ENCODE results near the gene HIVEP3.

- no peak for TF ChIP-seq CTCF (CRISPR knock-in tag; IDR thresholded peaks at IDR 0.05)
- no peak for TF ChIP-seq MYPOP (CRISPR knock-in tag; IDR thresholded peaks at IDR 0.05)
- no peak for TF ChIP-seq NCOA1 (CRISPR knock-in tag; IDR thresholded peaks at IDR 0.05)
- TF ChIP-seq ETS1 (CRISPR knock-in tag; IDR thresholded peaks at IDR 0.05), result no peak
- no peak for TF ChIP-seq PTBP1 (IDR thresholded peaks at IDR 0.05; ENCODE audit: low read depth, low read length, poor library complexity, severe bottlenecking)
- TF ChIP-seq ZFAT (CRISPR knock-in tag; conservative IDR thresholded peaks at IDR 0.05), result no peak
- TF ChIP-seq ZFYVE20 (CRISPR knock-in tag; IDR thresholded peaks at IDR 0.05; ENCODE audit: borderline replicate concordance, low read depth), result no peak
- TF ChIP-seq MAX (IDR thresholded peaks at IDR 0.05), result no peak
- TF ChIP-seq CEBPB (IDR thresholded peaks at IDR 0.05; ENCODE audit: borderline replicate concordance, low read depth, low read length), result no peak
- TF ChIP-seq TCF12 (IDR thresholded peaks at IDR 0.05), result no peak
- no peak for TF ChIP-seq TCF12 (CRISPR knock-in tag; IDR thresholded peaks at IDR 0.05)
- no peak for TF ChIP-seq GABPA (IDR thresholded peaks at IDR 0.05; ENCODE audit: low read depth, low read length)
- no peak for TF ChIP-seq GABPA (CRISPR knock-in tag; IDR thresholded peaks at IDR 0.05; ENCODE audit: low read depth)
- no peak for TF ChIP-seq EZH2 (conservative IDR thresholded peaks at IDR 0.05; ENCODE audit: low read depth, low read length)
- TF ChIP-seq ASH2L (IDR thresholded peaks at IDR 0.05; ENCODE audit: insufficient read length, low read depth, low read length), result no peak
Observed at GRCh38 chr1:41954533-41954944, 35.8 kb upstream of the HIVEP3 start.

Measured in HepG2 (cell line).